Tibial artery (tissue), 4 donors: ENCODE measurements around the gene PRKX.
"Not testable (repeated sequence)": the region's sequence is repeated elsewhere in the genome, so short reads cannot be mapped to it uniquely, and the experiment has no call there.

ENCODE experiments used
- DNase-seq, 2 donors: peaks; one replicate each; pipeline ENCODE4 v3.0.0-alpha.2; 2019
- H3K27ac ChIP-seq, 2 donors: fragments of 200-600 bp; sonication (generic) in 1 of 2; 1 replicate in 1 of 2; 2 replicates in 1 of 2; pipeline ENCODE4 v1.5.1; 2018 to 2019; ENCODE audit warnings: mild to moderate bottlenecking in 1 of 2
- H3K27me3 ChIP-seq, 2 donors: fragments of 200-600 bp; sonication (generic) in 1 of 2; one replicate each; pipeline versions ENCODE4 v1.5.1 to v1.6.0; 2016 to 2019
- H3K36me3 ChIP-seq, 3 donors: fragments of 200-600 bp; sonication (generic) in 2 of 3; one replicate each; pipeline ENCODE4 v1.5.1; 2016 to 2019; ENCODE audit warnings: mild to moderate bottlenecking in 2 of 3
- H3K4me1 ChIP-seq, 4 donors: fragments of 200-600 bp; sonication (generic) in 2 of 4; 1 replicate in 3 of 4; 2 replicates in 1 of 4; pipeline ENCODE4 v1.5.1; 2016 to 2019
- H3K4me3 ChIP-seq, 2 donors: fragments of 200-600 bp; sonication (generic) in 1 of 2; 1 replicate in 1 of 2; 2 replicates in 1 of 2; pipeline ENCODE4 v1.5.1; 2018 to 2019; ENCODE audit warnings: mild to moderate bottlenecking in 2 of 2
- H3K9me3 ChIP-seq, 3 donors: fragments of 200-600 bp; sonication (generic) in 1 of 3; one replicate each; pipeline ENCODE4 v1.5.1; 2016 to 2019
- intact Hi-C: fragments of 100-400 bp; cut with DNase I; formaldehyde crosslinking; loops from one replicate; pipeline ENCODE4 v1.15.0; 2023; ENCODE audit warnings: low total_unique reads
- TF ChIP-seq, protein P1 (sequence below), 2 experiments: fragments of 200-600 bp in 1 of 2; fragments of 450-650 bp in 1 of 2; IDR thresholded peaks; one replicate each; pipeline ENCODE4 v1.5.1; 2017 to 2019; ENCODE audit warnings: antibody characterized with exemption in 2 of 2, mild to moderate bottlenecking in 1 of 2, moderate library complexity in 1 of 2

Gene PRKX

DNA sequence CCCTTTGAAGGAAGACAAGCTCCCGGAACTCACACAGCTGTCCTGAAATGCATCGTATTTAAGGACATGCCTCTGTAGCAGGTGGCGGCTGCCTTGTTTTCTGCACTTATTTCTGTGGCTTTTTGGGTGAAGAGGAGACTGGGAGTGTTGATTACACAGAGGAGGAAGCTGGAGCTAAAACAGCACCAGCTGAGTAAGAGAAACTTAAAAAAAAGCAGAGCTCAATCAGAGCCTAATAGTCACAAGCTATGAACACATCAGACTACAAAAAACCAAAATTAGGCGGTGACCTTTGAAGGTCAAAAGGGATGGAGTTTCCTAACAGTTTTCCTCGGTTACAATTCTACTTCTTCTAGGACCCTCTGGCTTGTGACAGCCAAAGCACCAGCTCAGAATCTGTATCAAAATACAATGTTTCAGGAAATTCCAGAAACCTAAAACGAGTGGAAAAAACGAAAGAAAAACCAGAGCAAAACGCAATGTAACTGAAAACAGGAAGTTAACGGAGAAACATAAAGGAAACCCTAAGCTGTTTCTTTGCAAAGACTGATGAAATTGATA is 13.5 kb downstream of the PRKX start:
- no peak for DNase-seq
- Histone ChIP-seq H3K36me3 (no peaks in the 10 kb centered on the region), H3K27ac (peak overlapping the region; percentile 56 to 57), H3K9me3 (no peaks in the 10 kb centered on the region), H3K4me3 (peak overlapping the region; percentile 42 to 45), H3K27me3 (no peaks in the 10 kb centered on the region), H3K4me1 (peaks cover 0 to 14% (median 4%) of the 10 kb centered on the region in 4 donors)
- intact Hi-C loops: no loop called here
- TF ChIP-seq, protein P1, sequence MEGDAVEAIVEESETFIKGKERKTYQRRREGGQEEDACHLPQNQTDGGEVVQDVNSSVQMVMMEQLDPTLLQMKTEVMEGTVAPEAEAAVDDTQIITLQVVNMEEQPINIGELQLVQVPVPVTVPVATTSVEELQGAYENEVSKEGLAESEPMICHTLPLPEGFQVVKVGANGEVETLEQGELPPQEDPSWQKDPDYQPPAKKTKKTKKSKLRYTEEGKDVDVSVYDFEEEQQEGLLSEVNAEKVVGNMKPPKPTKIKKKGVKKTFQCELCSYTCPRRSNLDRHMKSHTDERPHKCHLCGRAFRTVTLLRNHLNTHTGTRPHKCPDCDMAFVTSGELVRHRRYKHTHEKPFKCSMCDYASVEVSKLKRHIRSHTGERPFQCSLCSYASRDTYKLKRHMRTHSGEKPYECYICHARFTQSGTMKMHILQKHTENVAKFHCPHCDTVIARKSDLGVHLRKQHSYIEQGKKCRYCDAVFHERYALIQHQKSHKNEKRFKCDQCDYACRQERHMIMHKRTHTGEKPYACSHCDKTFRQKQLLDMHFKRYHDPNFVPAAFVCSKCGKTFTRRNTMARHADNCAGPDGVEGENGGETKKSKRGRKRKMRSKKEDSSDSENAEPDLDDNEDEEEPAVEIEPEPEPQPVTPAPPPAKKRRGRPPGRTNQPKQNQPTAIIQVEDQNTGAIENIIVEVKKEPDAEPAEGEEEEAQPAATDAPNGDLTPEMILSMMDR (IDR thresholded peaks at IDR 0.05): no peak

DNA sequence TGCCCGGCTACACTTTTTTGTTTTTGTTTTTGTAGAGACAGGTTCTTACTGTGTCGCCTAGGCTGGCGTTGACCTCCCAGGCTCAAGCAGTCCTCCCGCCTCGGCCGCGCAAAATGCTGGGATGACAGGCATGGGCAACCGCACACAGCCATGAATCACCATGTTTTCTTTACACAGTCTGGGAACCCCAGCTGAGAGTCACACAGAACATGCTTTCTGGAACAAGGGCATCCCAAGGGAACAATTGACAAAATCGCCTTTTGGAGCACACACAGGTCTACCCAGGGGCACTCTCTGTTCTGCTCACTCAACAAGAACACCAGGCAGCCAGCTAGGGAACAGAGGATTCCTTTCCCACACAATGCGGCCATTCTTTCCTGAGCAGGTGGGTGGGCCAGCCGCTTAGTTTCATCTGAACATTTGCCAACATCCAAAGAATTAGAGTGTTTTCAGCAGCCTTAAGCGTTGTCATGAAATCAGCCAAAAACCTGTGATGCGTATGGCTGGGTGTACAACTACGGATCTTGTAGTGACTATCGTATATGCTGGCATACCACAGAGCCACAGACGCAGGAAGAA is 15.7 kb downstream of the PRKX start:
- peak overlapping the region; percentile 6 to 16 for H3K4me3 ChIP-seq
- H3K27me3 ChIP-seq: no peaks in the 10 kb centered on the region
- H3K27ac ChIP-seq: peak overlapping the region; percentile 39 to 44
- intact Hi-C loops: no loop called here
- TF ChIP-seq, protein P1 (IDR thresholded peaks at IDR 0.05): no peak
- H3K9me3 ChIP-seq: no peaks in the 10 kb centered on the region
- DNase-seq: peak; percentile 50 to 81
- H3K36me3 ChIP-seq: no peaks in the 10 kb centered on the region
- peaks cover 0 to 14% (median 4%) of the 10 kb centered on the region in 4 donors for H3K4me1 ChIP-seq

DNA sequence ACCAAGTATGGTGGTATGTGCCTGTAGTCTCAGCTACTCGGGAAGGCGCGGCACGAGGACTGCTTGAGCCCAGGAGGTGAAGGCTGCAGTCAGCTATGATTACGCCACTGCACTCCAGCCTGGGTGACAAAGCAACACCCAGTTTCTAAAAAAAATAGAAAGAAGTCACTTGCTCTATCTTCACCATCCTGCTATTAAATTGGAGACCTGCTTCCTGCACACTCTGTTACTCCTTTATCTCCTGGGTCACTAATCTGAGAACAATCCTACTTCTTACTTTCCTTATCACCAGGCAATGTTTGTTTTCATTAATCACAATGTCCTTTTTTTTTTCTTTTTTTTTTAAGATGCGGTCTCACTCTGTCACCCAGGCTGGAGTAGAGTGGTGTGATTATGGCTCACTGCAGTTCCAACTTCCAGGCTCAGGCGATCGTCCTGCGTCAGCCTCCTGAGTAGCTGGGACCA is 16.2 kb downstream of the PRKX start:
- H3K27ac ChIP-seq: peak overlapping the region; percentile 39 to 44
- no peaks in the 10 kb centered on the region for H3K9me3 ChIP-seq
- TF ChIP-seq, protein P1 (IDR thresholded peaks at IDR 0.05): no peak
- intact Hi-C loops: no loop called here
- H3K4me1 ChIP-seq: peaks cover 0 to 14% (median 4%) of the 10 kb centered on the region in 4 donors
- no peaks in the 10 kb centered on the region for H3K36me3 ChIP-seq
- peak overlapping the region in 1 of 2 donors; percentile 16 for H3K4me3 ChIP-seq
- no peaks in the 10 kb centered on the region for H3K27me3 ChIP-seq
- no peak for DNase-seq

DNA sequence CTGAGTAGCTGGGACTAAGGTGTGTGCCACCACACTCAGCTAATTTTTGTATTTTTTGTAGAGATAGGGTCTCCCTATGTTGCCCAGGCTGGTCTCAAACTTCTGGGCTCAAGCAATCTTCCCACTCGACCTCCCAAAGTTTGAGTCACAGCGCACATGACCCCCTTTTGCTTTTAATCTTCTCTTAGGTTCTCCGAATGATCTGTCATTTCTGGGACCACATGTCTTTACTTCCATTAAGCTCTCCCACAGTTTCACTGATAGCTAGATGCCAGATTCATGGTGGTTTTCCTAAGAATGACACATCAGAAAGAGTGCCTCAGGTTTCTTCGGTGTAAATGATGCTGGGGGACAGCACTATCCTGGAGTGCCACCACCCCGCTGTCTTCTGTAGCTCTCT is 17.9 kb downstream of the PRKX start:
- no peak overlapping the region for H3K27ac ChIP-seq
- no peaks in the 10 kb centered on the region for H3K36me3 ChIP-seq
- no peak overlapping the region for H3K4me3 ChIP-seq
- DNase-seq: no peak
- TF ChIP-seq, protein P1 (IDR thresholded peaks at IDR 0.05): no peak
- H3K27me3 ChIP-seq: no peaks in the 10 kb centered on the region
- H3K4me1 ChIP-seq: peaks cover 0 to 25% (median 4%) of the 10 kb centered on the region in 4 donors
- intact Hi-C loops: no loop called here
- no peaks in the 10 kb centered on the region for H3K9me3 ChIP-seq

DNA sequence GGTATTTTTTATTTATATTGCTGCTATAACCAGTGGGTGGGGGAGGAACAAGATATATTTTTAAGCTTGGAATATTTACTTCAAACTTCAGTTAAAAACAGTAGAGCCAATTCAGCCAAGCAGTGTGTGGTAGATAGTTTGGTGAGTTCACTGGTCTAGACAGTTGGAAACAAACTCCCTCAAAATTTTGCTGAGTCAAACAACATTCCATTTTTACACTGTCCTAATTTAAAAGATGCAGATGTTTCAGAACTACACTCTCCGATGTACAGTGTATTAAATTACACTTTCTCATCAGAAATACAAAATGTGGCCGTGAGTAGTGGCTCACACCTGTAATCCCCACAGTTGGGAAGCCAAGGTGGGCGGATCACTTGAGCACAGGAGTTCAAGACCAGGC is 23.3 kb downstream of the PRKX start:
- Histone ChIP-seq H3K36me3 (no peaks in the 10 kb centered on the region), H3K27me3 (no peaks in the 10 kb centered on the region), H3K27ac (no peak overlapping the region), H3K9me3 (no peaks in the 10 kb centered on the region), H3K4me1 (peaks cover 0 to 17% (median 0%) of the 10 kb centered on the region in 4 donors), H3K4me3 (no peak overlapping the region)
- TF ChIP-seq, protein P1 (IDR thresholded peaks at IDR 0.05): no peak
- intact Hi-C loops: no loop called here
- no peak for DNase-seq

DNA sequence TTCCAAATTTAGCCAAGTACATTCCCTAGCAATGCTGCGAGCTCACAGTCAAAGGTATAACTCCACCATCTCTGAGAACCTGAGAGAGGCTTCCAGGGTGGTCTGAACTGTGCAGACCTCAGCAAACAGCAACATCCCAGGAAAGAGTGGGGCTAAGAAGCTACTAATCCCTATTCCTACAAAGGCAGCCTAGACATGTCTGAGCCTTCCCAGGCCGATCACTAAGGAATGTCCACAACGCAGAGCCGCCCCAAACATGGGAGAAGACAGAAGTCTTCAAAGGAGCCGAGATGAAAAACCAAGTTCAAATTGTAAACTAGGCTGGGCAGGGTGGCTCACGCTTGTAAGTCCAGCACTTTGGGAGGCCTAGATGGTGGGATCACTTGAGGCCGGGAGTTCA is 30.2 kb downstream of the PRKX start:
- H3K36me3 ChIP-seq, H3K9me3 ChIP-seq, DNase-seq, intact Hi-C loops, H3K27ac ChIP-seq, H3K27me3 ChIP-seq, H3K4me1 ChIP-seq, H3K4me3 ChIP-seq: not testable (repeated sequence)
